ENCODE data around the gene MRPL34.
A peak's percentile ranks its signal among the peaks of the same experiment; 100 is the strongest.
"Not testable (repeated sequence)": the region's sequence is repeated elsewhere in the genome, so short reads cannot be mapped to it uniquely, and the experiment has no call there.

MRPL34 gene

GRCh38 chr19:17286263-17286662 is 19.4 kb upstream of the MRPL34 start:
- DNase-seq, result no peak

- DNase-seq, result no peak
Observed at GRCh38 chr19:17286752-17287151, 18.9 kb upstream of the MRPL34 start.

- peak in 1 of 2 experiments; percentile 10 for DNase-seq
Observed at GRCh38 chr19:17289489-17289888, 16.2 kb upstream of the MRPL34 start.

- DNase-seq, result peak in 1 of 2 experiments; percentile 16
Observed at GRCh38 chr19:17292301-17293074, 13.2 kb upstream of the MRPL34 start.

GRCh38 chr19:17293605-17294004 is 12.1 kb upstream of the MRPL34 start:
- DNase-seq, result no peak

- no peak for DNase-seq
Observed at GRCh38 chr19:17294051-17294891, 11.4 kb upstream of the MRPL34 start.

GRCh38 chr19:17295551-17295950 is 10.1 kb upstream of the MRPL34 start:
- DNase-seq, result not testable (repeated sequence)

GRCh38 chr19:17296273-17296672 is 9.4 kb upstream of the MRPL34 start:
- DNase-seq, result peak in 1 of 2 experiments; percentile 61

GRCh38 chr19:17296976-17297375 is 8.7 kb upstream of the MRPL34 start:
- DNase-seq, result peak in 1 of 2 experiments; percentile 11

GRCh38 chr19:17300992-17301619 is 4.6 kb upstream of the MRPL34 start:
- DNase-seq, result no peak

- no peak for DNase-seq
Observed at GRCh38 chr19:17302391-17303166, 3.1 kb upstream of the MRPL34 start.

- DNase-seq, result peak; percentile 86 to 93
Observed at GRCh38 chr19:17303167-17303939, 2.3 kb upstream of the MRPL34 start, which contains the start of gene ABHD8. Gene ABHD8, minus strand, starts transcription at chr19:17303425. Its CDS starts 1,809 bp downstream, at chr19:17301616.

- no peak for DNase-seq
Observed at GRCh38 chr19:17303940-17304267, 1.8 kb upstream of the MRPL34 start.

- no peak for DNase-seq
Observed at GRCh38 chr19:17304386-17305215, 1.1 kb upstream of the MRPL34 start.

- DNase-seq, result no peak
Observed at GRCh38 chr19:17305216-17305516, 506 bp upstream of the MRPL34 start.

- no peak for DNase-seq
Observed at GRCh38 chr19:17306285-17306714, 628 bp downstream of the MRPL34 start.

- no peak for DNase-seq
Observed at GRCh38 chr19:17307876-17308377, 2.3 kb downstream of the MRPL34 start.

GRCh38 chr19:17309198-17309964 is 3.7 kb downstream of the MRPL34 start, which contains the start of gene DDA1:
Gene DDA1, plus strand, starts transcription at chr19:17309563. Its CDS starts 92 bp downstream, at chr19:17309655.
- peak; percentile 99 for DNase-seq

- DNase-seq, result peak in 1 of 2 experiments; percentile 55
Observed at GRCh38 chr19:17309965-17310461, 4.3 kb downstream of the MRPL34 start.
